ENCODE results near the gene NKAIN2. TPM values are rescaled to one million over a fixed set of nuclear protein-coding genes. Genes with fewer than 3 reads are reported as not detected.

NKAIN2 gene
- total and polyA plus RNA-seq, 2 donors (not counting 3 experiments of a cell fraction or from before 2014, with no cell fraction given), result 0.03 TPM; not detected in 1

DNA sequence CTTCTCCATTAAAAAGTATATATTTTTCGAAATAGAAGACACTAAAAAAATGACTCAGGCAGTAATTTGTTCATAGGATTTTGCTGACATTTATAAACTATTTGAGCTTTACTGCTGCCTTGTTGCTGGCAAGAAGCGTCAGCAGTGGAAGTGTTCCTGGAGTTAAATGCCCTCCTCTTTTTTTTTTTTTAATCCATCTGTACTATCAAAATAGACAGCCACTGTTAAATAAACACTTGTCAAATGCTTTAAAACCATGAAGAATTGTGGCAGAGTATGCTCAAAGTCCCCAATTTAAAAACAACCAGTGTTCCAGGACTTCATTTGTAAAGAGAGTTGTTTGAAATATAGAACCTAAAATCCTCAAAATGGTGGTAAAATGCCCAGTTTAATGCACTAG is 253.8 kb downstream of the NKAIN2 start:
- Histone ChIP-seq H2AFZ (ENCODE audit: low read depth, low read length) (no peak overlapping the region), H3K9me3 (replicated peaks; ENCODE audit: control insufficient read depth, insufficient read depth, low read length) (no peaks in the 10 kb centered on the region), H3K4me1 (ENCODE audit: control insufficient read depth, extremely low read depth, insufficient read depth, low read length) (peaks cover 11% of the 10 kb centered on the region), H3K4me2 (ENCODE audit: insufficient read depth, low read length) (no peak overlapping the region), H3K27ac (ENCODE audit: insufficient read depth, low read depth, low read length) (no peak overlapping the region), H3K79me2 (ENCODE audit: control insufficient read depth, insufficient read depth, low read length) (no peaks in the 10 kb centered on the region), H3K9ac (replicated peaks; ENCODE audit: extremely low read depth, insufficient read depth, low read length) (no peak overlapping the region), H3K4me3 (replicated peaks in 1 of 3; ENCODE audit: insufficient read depth in 1 of 3, low read depth in 1 of 3, low read length in 3 of 3) (no peak overlapping the region), H3K9me1 (replicated peaks; ENCODE audit: control insufficient read depth, extremely low read depth, insufficient read depth, low read length) (no peaks in the 10 kb centered on the region), H4K20me1 (replicated peaks; ENCODE audit: control insufficient read depth, extremely low read depth, insufficient read depth, low read length) (no peaks in the 10 kb centered on the region), H3K27me3 (ENCODE audit: control insufficient read depth in 2 of 2, insufficient read depth in 2 of 2, low read length in 2 of 2) (no peaks in the 10 kb centered on the region), H3K36me3 (ENCODE audit: control insufficient read depth in 2 of 2, extremely low read depth in 1 of 2, insufficient read depth in 2 of 2, low read length in 2 of 2) (no peaks in the 10 kb centered on the region)
- dilution Hi-C loops (cut with MboI; ENCODE audit: extremely low pct_ligation_motif_present, low sequenced_read_pairs), result no loop called here
- DNase-seq (ENCODE audit: low read depth, low spot score) (no peak), FAIRE-seq (no peak)
- TF ChIP-seq POLR2A (IDR thresholded peaks at IDR 0.05; ENCODE audit: low read depth, low read length) (no peak), MAX (IDR thresholded peaks at IDR 0.05; ENCODE audit: insufficient read depth, insufficient read length) (no peak), CTCF (IDR thresholded peaks at IDR 0.05; ENCODE audit: extremely low read depth in 1 of 2, insufficient read depth in 1 of 2, low read depth in 1 of 2, low read length in 2 of 2) (no peak), GATA2 (IDR thresholded peaks at IDR 0.05; ENCODE audit: insufficient read depth, insufficient read length, low read depth, low read length) (no peak), FOS (IDR thresholded peaks at IDR 0.05; ENCODE audit: borderline replicate concordance, insufficient read depth, low read length) (no peak), EZH2 (IDR thresholded peaks at IDR 0.05; ENCODE audit: borderline replicate concordance, low read depth, low read length, severe bottlenecking) (no peak), POLR2AphosphoS5 (IDR thresholded peaks at IDR 0.05; ENCODE audit: insufficient read depth, low read depth, low read length) (no peak), MYC (IDR thresholded peaks at IDR 0.05; ENCODE audit: low read depth, low read length) (no peak), JUN (IDR thresholded peaks at IDR 0.05; ENCODE audit: borderline replicate concordance, insufficient read depth, insufficient read length, low read depth) (no peak)
- no TSS peak for BruUV-seq (replicated peaks)
- ChIA-PET CTCF (no interaction called here), POLR2A (no interaction called here)
- intact Hi-C loops (cut with micrococcal nuclease), result no loop called here
